ENCODE results near the gene NEURL3. TPM values are rescaled to one million over a fixed set of nuclear protein-coding genes. Genes with fewer than 3 reads are reported as not detected.
A peak's percentile ranks its signal among the peaks of the same experiment; 100 is the strongest.

Gene NEURL3
- total and polyA plus RNA-seq, 9 donors: 0.12 to 0.30 (median 0.14) TPM; not detected in 3

DNA sequence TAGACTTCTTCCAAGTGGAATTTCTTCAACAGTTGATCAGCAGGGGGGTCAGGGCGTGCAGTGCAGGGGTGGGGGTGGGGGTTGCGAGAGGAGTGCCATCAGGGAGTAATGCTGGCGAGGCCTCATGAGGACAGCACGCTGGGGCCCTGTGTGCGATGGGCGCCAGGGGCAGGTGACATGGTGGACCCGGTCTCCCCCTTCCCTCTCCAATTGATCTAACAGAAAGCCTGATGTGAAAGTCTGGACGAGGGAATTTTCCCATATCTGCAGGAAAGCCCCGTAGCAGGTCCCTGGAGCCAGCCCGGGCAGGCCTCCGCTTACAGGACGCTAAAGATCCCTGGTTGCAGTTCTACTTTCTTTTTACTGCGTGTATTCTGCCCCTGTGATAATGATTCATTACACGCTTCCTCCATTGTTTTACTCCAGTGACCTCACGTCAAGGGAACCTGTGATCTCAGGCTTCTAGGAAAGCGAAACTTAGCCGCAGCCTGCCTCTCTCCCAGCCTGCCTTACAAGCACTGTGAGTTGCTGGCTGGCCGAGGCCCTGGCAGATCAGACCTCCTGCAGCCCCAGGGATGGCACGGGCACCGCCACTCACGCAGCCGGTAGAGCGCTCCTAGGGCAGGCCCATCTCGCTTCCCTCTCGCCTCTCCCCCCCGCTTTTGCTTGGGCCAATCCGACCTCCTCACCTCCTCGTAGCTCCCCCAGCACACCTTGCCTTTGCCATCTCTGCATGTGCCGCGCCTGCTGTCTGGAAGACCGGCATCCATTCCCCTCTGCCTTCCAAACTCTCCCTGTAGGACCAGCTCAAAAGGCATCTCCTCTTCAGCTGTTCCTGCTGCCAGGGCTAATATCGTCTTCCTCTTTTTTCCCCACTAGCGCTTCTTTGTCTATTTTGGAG, 19.2 kb downstream of the NEURL3 start:
- 8% methylated on average over 23 of the region's 33 CpGs for WGBS (ENCODE audit: insufficient coverage)
- no peaks in the 10 kb centered on the region for H3K27me3 ChIP-seq (ENCODE audit: control insufficient read depth, insufficient read depth, low read length)

DNA sequence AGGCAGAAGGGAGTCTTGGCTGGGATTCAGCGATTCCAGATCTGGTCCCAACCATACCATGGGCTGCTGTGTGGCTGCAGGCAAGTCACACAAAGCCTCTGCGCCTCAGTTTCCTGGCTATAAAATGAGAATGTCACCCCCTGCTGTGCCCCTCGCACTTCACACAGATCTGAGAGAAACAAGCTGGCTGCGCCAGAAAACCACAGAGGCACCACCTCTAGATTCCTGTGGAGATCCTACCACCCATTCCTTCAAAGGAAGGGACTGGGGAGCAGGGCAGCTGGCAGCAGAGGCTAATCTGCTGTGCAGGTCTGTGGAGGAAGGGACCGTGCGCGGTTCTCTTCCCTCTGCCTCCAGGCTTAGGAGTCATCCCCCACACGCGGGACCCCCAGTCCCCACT, 19.8 kb downstream of the NEURL3 start:
- H3K4me3 ChIP-seq (ENCODE audit: low read length): peak overlapping the region; percentile 37
- H3K36me3 ChIP-seq (ENCODE audit: control insufficient read depth, insufficient read depth, low read length): no peaks in the 10 kb centered on the region
- peaks cover 27% of the 10 kb centered on the region for H3K4me1 ChIP-seq (ENCODE audit: control insufficient read depth, insufficient read depth, low read length)
- WGBS (ENCODE audit: insufficient coverage): 56% methylated on average over 1 of the region's 9 CpGs
- peaks cover under 1% of the 10 kb centered on the region for H3K9me3 ChIP-seq (replicated peaks; ENCODE audit: control insufficient read depth, low read depth, low read length)
- no peak for DNase-seq
- H3K27me3 ChIP-seq (ENCODE audit: control insufficient read depth, insufficient read depth, low read length): no peaks in the 10 kb centered on the region
- H3K27ac ChIP-seq (ENCODE audit: low read length): peak overlapping the region; percentile 91

More for the DNA sequence above, 19.2 kb downstream of the NEURL3 start:
- Histone ChIP-seq H3K4me3 (ENCODE audit: low read length) (peak overlapping the region; percentile 37), H3K4me1 (ENCODE audit: control insufficient read depth, insufficient read depth, low read length) (peaks cover 27% of the 10 kb centered on the region), H3K36me3 (ENCODE audit: control insufficient read depth, insufficient read depth, low read length) (no peaks in the 10 kb centered on the region), H3K9me3 (replicated peaks; ENCODE audit: control insufficient read depth, low read depth, low read length) (peaks cover 4% of the 10 kb centered on the region), H3K27ac (ENCODE audit: low read length) (peak overlapping the region; percentile 91)
- peak; percentile 83 for DNase-seq

DNA sequence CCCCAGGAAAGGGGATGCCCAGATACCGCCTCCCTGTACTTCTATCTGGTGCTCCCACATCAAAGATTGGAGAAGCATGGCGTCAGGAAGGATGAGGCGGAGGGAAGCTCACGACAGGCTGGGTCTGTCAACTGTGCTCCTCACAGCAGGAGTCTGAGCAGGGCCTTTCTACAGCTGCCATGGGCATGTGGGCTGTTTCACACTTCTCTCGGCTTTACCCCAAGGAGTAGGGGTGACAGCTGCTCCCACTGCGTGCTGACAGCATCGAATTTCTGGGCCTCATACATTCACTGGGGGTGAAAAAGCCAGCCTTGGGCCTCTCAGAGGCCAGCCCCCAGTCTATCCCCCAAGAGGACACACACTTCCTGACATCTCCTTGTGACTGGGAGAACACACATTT, 21.1 kb downstream of the NEURL3 start:
- H3K27ac ChIP-seq (ENCODE audit: low read length): no peak overlapping the region
- peak; percentile 23 for DNase-seq
- 30% methylated on average over 3 of the region's 7 CpGs for WGBS (ENCODE audit: insufficient coverage)
- peaks cover 27% of the 10 kb centered on the region for H3K4me1 ChIP-seq (ENCODE audit: control insufficient read depth, insufficient read depth, low read length)
- H3K4me3 ChIP-seq (ENCODE audit: low read length): no peak overlapping the region
- no peaks in the 10 kb centered on the region for H3K36me3 ChIP-seq (ENCODE audit: control insufficient read depth, insufficient read depth, low read length)
- H3K27me3 ChIP-seq (ENCODE audit: control insufficient read depth, insufficient read depth, low read length): no peaks in the 10 kb centered on the region
- no peaks in the 10 kb centered on the region for H3K9me3 ChIP-seq (replicated peaks; ENCODE audit: control insufficient read depth, low read depth, low read length)

DNA sequence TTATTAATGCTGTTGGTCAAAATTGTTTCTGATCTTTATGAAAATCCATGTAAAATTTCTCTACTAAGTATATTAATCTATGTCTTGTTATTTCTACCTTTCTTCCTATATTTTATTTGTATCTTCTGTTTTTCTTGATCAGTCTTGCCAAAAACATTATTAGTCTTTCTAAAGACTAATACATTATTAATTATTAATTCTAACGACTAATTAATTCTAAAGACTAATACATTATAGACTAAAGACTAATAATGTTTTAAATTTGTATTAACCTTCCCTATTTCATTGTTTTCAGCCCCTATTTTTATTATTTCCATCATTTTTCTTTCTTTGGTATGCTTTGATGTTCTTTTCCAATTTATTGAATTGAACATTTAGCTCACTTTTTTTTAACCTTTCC, 27.7 kb downstream of the NEURL3 start:
- no peak for DNase-seq
- no peaks in the 10 kb centered on the region for H3K36me3 ChIP-seq (ENCODE audit: control insufficient read depth, insufficient read depth, low read length)
- peaks cover 4% of the 10 kb centered on the region for H3K27me3 ChIP-seq (ENCODE audit: control insufficient read depth, insufficient read depth, low read length)
- WGBS (ENCODE audit: insufficient coverage): no CpG with 5 or more reads among the region's 1 CpG
- no peaks in the 10 kb centered on the region for H3K4me1 ChIP-seq (ENCODE audit: control insufficient read depth, insufficient read depth, low read length)
- no peaks in the 10 kb centered on the region for H3K9me3 ChIP-seq (replicated peaks; ENCODE audit: control insufficient read depth, low read depth, low read length)
- H3K27ac ChIP-seq (ENCODE audit: low read length): no peak overlapping the region
- no peak overlapping the region for H3K4me3 ChIP-seq (ENCODE audit: low read length)

DNA sequence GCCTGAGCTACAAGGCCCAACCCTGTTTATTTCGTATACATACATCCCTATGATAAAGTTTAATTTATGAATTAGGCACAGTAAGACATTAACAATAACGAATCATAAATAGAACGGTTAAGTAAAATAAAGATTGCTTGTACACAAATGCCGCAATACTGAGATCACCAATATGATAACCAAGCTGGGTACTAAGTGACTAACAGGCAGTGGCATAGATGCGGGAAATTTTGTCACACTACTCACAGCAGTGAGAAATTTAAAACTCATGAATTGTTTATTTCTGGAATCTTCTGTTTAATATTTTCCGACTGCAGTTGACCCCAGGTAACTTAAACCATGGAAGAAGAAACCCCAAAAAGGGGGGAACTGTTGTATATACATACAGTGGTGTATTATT, 33.4 kb downstream of the NEURL3 start:
- H3K9me3 ChIP-seq (replicated peaks; ENCODE audit: control insufficient read depth, low read depth, low read length): no peaks in the 10 kb centered on the region
- no peak for DNase-seq
- no peaks in the 10 kb centered on the region for H3K36me3 ChIP-seq (ENCODE audit: control insufficient read depth, insufficient read depth, low read length)
- H3K4me3 ChIP-seq (ENCODE audit: low read length): no peak overlapping the region
- no peak overlapping the region for H3K27ac ChIP-seq (ENCODE audit: low read length)
- H3K27me3 ChIP-seq (ENCODE audit: control insufficient read depth, insufficient read depth, low read length): peaks cover 7% of the 10 kb centered on the region
- H3K4me1 ChIP-seq (ENCODE audit: control insufficient read depth, insufficient read depth, low read length): peaks cover 5% of the 10 kb centered on the region
- WGBS (ENCODE audit: insufficient coverage): no CpG with 5 or more reads among the region's 6 CpGs

DNA sequence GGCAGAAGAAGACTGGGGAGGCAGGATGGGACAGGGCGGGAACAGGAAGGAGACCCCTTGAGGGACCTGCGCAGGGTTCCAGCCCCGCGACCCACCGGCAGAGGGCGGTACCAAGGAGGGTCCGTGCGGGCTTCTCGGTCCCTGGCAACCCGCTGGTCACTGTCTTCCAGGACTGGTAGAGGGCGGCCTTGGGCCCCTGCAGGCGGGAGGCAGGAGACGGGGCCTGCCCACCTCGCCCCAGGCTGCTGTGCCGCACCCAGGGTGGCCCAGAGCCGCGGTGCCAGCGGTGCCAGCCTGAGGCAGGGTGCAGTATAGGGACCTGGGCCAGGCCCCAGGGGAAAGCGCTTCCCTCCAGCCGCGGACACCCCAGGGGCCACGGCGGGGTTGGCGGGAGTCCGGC, 34.5 kb downstream of the NEURL3 start:
- 13% methylated on average over 21 of the region's 25 CpGs for WGBS (ENCODE audit: insufficient coverage)
- Histone ChIP-seq H3K4me3 (ENCODE audit: low read length) (peak overlapping the region; percentile 13), H3K36me3 (ENCODE audit: control insufficient read depth, insufficient read depth, low read length) (no peaks in the 10 kb centered on the region), H3K4me1 (ENCODE audit: control insufficient read depth, insufficient read depth, low read length) (peaks cover 5% of the 10 kb centered on the region), H3K27me3 (ENCODE audit: control insufficient read depth, insufficient read depth, low read length) (peaks cover 3% of the 10 kb centered on the region), H3K27ac (ENCODE audit: low read length) (no peak overlapping the region), H3K9me3 (replicated peaks; ENCODE audit: control insufficient read depth, low read depth, low read length) (no peaks in the 10 kb centered on the region)
- peak; percentile 19 for DNase-seq

DNA sequence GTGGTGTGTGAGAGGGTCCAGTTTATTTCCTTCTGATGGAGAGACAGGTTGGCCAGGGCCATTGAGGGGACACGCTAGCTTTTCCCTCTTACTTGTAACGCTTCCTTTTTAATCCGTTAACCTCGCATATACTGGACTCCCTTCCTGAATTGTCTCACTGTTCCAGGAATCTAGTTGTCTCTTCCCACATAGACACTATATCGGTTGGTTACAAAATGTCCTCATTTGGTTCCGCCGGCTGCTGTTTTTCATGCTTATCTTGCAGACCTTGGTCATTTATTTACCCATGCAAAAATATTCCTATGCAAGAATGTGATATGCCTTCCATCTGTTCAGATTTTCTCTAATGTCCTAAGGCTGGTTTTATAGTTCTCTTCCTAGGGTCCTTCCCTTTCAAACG, 35.0 kb downstream of the NEURL3 start:
- Histone ChIP-seq H3K9me3 (replicated peaks; ENCODE audit: control insufficient read depth, low read depth, low read length) (no peaks in the 10 kb centered on the region), H3K36me3 (ENCODE audit: control insufficient read depth, insufficient read depth, low read length) (no peaks in the 10 kb centered on the region), H3K4me1 (ENCODE audit: control insufficient read depth, insufficient read depth, low read length) (peaks cover 5% of the 10 kb centered on the region), H3K4me3 (ENCODE audit: low read length) (no peak overlapping the region), H3K27ac (ENCODE audit: low read length) (no peak overlapping the region), H3K27me3 (ENCODE audit: control insufficient read depth, insufficient read depth, low read length) (peaks cover 3% of the 10 kb centered on the region)
- 67% methylated on average over 6 of the region's 8 CpGs for WGBS (ENCODE audit: insufficient coverage)
- DNase-seq: no peak

DNA sequence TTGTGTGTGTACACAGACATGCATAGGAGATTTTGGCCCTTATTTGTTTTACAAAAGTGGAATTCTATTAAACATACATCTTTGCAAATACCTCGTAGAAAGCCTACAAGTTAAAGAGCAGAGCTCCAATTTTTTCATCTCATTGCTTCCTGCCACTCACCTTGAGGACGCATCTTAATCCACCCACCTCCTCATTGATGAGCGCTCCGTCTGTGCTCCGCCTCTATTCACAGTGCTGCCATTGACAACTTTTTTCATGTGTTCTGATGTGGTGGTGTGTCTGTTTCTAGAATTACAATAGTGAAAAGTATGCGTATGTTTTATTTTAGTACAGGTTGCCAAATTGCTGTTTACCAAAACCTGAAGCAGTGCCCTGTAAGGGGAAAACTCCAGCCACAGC, 36.3 kb downstream of the NEURL3 start:
- no peak overlapping the region for H3K27ac ChIP-seq (ENCODE audit: low read length)
- H3K4me3 ChIP-seq (ENCODE audit: low read length): no peak overlapping the region
- H3K9me3 ChIP-seq (replicated peaks; ENCODE audit: control insufficient read depth, low read depth, low read length): no peaks in the 10 kb centered on the region
- no peak for DNase-seq
- H3K27me3 ChIP-seq (ENCODE audit: control insufficient read depth, insufficient read depth, low read length): peaks cover 3% of the 10 kb centered on the region
- H3K4me1 ChIP-seq (ENCODE audit: control insufficient read depth, insufficient read depth, low read length): peaks cover 5% of the 10 kb centered on the region
- H3K36me3 ChIP-seq (ENCODE audit: control insufficient read depth, insufficient read depth, low read length): no peaks in the 10 kb centered on the region
- 80% methylated on average over 1 of the region's 6 CpGs for whole genome bisulfite sequencing (ENCODE audit: insufficient coverage)

DNA sequence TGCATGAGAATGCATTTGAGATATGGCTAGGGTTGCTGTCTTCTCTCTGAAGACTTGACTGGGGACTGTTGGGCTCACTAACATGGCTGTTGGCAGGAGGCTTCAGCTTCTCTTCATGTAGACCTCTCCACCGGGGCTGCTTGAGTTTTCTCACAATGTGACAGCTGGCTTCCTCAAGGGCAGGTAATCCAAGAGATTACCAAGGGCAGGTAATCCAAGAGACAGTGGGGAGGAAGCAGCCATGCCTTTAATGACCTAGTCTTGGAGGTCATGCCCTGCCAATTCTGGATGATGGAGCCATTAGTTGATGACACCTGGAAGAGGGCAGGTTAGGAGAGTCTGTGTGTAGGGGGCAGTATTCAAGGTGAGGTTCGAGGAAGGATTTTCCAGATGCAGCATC, 40.5 kb downstream of the NEURL3 start:
- no peaks in the 10 kb centered on the region for H3K36me3 ChIP-seq (ENCODE audit: control insufficient read depth, insufficient read depth, low read length)
- no peaks in the 10 kb centered on the region for H3K4me1 ChIP-seq (ENCODE audit: control insufficient read depth, insufficient read depth, low read length)
- no peaks in the 10 kb centered on the region for H3K27me3 ChIP-seq (ENCODE audit: control insufficient read depth, insufficient read depth, low read length)
- H3K4me3 ChIP-seq (ENCODE audit: low read length): no peak overlapping the region
- no peak overlapping the region for H3K27ac ChIP-seq (ENCODE audit: low read length)
- no peaks in the 10 kb centered on the region for H3K9me3 ChIP-seq (replicated peaks; ENCODE audit: control insufficient read depth, low read depth, low read length)
- DNase-seq: no peak
- 95% methylated on average over 2 of the region's 2 CpGs for WGBS (ENCODE audit: insufficient coverage)

DNA sequence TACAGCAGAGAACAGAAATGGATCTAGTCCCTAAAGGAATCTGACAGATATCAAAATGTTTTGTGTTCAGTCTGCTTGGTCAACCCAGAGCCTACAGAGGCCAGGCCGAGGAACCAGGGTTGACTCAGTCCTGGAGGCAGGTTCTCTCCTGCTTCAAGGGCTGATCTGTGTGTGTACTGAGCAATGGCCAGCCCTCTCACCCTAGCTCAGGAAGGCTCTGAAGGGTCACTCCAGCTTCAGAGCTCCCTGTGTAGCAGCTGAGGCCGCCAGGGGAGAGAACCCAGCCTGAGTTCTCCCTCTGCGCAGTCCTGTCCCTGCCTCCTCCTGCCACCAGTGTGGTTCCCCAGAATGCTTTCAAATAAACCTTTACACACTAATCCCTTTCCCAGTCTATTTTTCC, 41.1 kb downstream of the NEURL3 start:
- H3K36me3 ChIP-seq (ENCODE audit: control insufficient read depth, insufficient read depth, low read length): no peaks in the 10 kb centered on the region
- H3K27ac ChIP-seq (ENCODE audit: low read length): no peak overlapping the region
- H3K27me3 ChIP-seq (ENCODE audit: control insufficient read depth, insufficient read depth, low read length): no peaks in the 10 kb centered on the region
- H3K9me3 ChIP-seq (replicated peaks; ENCODE audit: control insufficient read depth, low read depth, low read length): peaks cover 2% of the 10 kb centered on the region
- H3K4me3 ChIP-seq (ENCODE audit: low read length): no peak overlapping the region
- WGBS (ENCODE audit: insufficient coverage): 85% methylated on average over 3 of the region's 3 CpGs
- no peak for DNase-seq
- H3K4me1 ChIP-seq (ENCODE audit: control insufficient read depth, insufficient read depth, low read length): no peaks in the 10 kb centered on the region
